HepG2 (cell line): ENCODE results near the gene CHST3. TPM values are rescaled to one million over a fixed set of nuclear protein-coding genes. Genes with fewer than 3 reads are reported as not detected.

ENCODE experiments used
- ATAC-seq: fragments of 200-7000 bp; cut with Tn5 transposase; 3 replicates; pipeline ENCODE4 v1.9.1; 2020; ENCODE audit warnings: mild to moderate bottlenecking, moderate library complexity
- BruUV-seq: library from RNA; stranded (reverse); fragments of 400-500 nt; replicated peaks from 2 replicates; lab custom pipeline; 2021; lab: Mats Ljungman, UMichigan
- CTCF ChIA-PET: fragments of 300-600 bp; formaldehyde crosslinking; extraction: SDS; loops from one replicate; lab custom pipeline; 2021; ENCODE audit warnings: low total read pairs, inconsistent platforms, low intra/inter-chr PET ratio; lab: Yijun Ruan, JAX
- POLR2A ChIA-PET: fragments of 350-600 bp; sonication (Branson Sonifier 250); formaldehyde crosslinking; loops from one replicate; lab custom pipeline; 2020; ENCODE audit warnings: antibody characterized with exemption, inconsistent platforms; lab: Yijun Ruan, JAX
- DNase-seq: peaks from one replicate; pipeline ENCODE4 v3.0.0-alpha.2; 2015; ENCODE audit warnings: low spot score
- FAIRE-seq: peaks from 3 replicates; lab custom pipeline; 2011; peaks lifted over from hg19 to GRCh38; lab: Jason Lieb, UNC
- H2AFZ ChIP-seq: one replicate; pipeline ENCODE4 v1.6.1; 2011; ENCODE audit warnings: low read length, inconsistent platforms
- H3K27ac ChIP-seq: fragments of 300-600 bp; 3 replicates; pipeline ENCODE4 v1.8.0; 2011; ENCODE audit warnings: mixed run types, mild to moderate bottlenecking, mixed read lengths, low read length, inconsistent platforms; ENCODE audit not compliant: insufficient read depth; ENCODE audit errors: extremely low read length
- H3K27me3 ChIP-seq, 2 experiments: fragments of 200-600 bp in 1 of 2; 2 replicates in 1 of 2; 3 replicates in 1 of 2; pipeline versions ENCODE4 v1.6.0 to v1.8.0; 2011; ENCODE audit warnings: low read length in 2 of 2, mild to moderate bottlenecking in 2 of 2, moderate library complexity in 2 of 2, inconsistent platforms in 1 of 2; ENCODE audit not compliant: insufficient read depth in 2 of 2, control insufficient read depth in 1 of 2
- H3K36me3 ChIP-seq, 2 experiments: fragments of 200-600 bp in 1 of 2; replicated peaks in 1 of 2; 2 replicates in 1 of 2; 3 replicates in 1 of 2; pipeline versions ENCODE4 v1.5.1 to v1.8.0; 2011; ENCODE audit warnings: low read length in 2 of 2, inconsistent platforms in 1 of 2; ENCODE audit not compliant: insufficient read depth in 2 of 2, control insufficient read depth in 1 of 2
- H3K4me1 ChIP-seq: 2 replicates; pipeline ENCODE4 v1.5.1; 2012; ENCODE audit warnings: low read length, inconsistent platforms; ENCODE audit not compliant: insufficient read depth
- H3K4me2 ChIP-seq: 2 replicates; pipeline ENCODE4 v1.6.0; 2011; ENCODE audit warnings: low read depth, low read length, inconsistent platforms
- H3K4me3 ChIP-seq, 3 experiments: fragments of 200-600 bp in 1 of 3; sonication (generic), shearing (Covaris generic) in 1 of 3; replicated peaks in 1 of 3; 2 replicates each; pipeline ENCODE4 v1.5.1; 2011 to 2016; ENCODE audit warnings: low read length in 3 of 3, inconsistent platforms in 2 of 3, low read depth in 2 of 3, mild to moderate bottlenecking in 2 of 3, control low read depth in 1 of 3, mixed read lengths in 1 of 3; ENCODE audit not compliant: insufficient read depth in 1 of 3
- H3K79me2 ChIP-seq: one replicate; pipeline ENCODE4 v1.6.1; 2011; ENCODE audit warnings: low read length, inconsistent platforms; ENCODE audit not compliant: insufficient read depth
- H3K9ac ChIP-seq: 2 replicates; pipeline ENCODE4 v1.6.0; 2011; ENCODE audit warnings: mild to moderate bottlenecking, low read depth, low read length, inconsistent platforms; ENCODE audit not compliant: insufficient read depth
- H3K9me3 ChIP-seq: 2 replicates; pipeline ENCODE4 v1.5.1; 2012; ENCODE audit warnings: mild to moderate bottlenecking, low read length
- H4K20me1 ChIP-seq: 2 replicates; pipeline ENCODE4 v1.6.0; 2011; ENCODE audit warnings: inconsistent platforms, mild to moderate bottlenecking, low read length, moderate library complexity; ENCODE audit not compliant: insufficient read depth
- CCDC6 ChIP-seq: sonication (generic); formaldehyde crosslinking; IDR thresholded peaks from 2 replicates; pipeline ENCODE4 v1.8.1; 2022; ENCODE audit warnings: mild to moderate bottlenecking, missing genetic modification reagents, moderate library complexity
- HMGXB4 ChIP-seq, 2 experiments: sonication (generic) in 1 of 2; formaldehyde crosslinking in 1 of 2; IDR thresholded peaks; 2 replicates each; pipeline versions ENCODE4 v1.4.0 to v1.6.1; 2018 to 2020; ENCODE audit warnings: missing genetic modification reagents in 2 of 2, borderline replicate concordance in 1 of 2, low read depth in 1 of 2, mild to moderate bottlenecking in 1 of 2, missing biosample characterization in 1 of 2
- KMT2A ChIP-seq: sonication (generic); formaldehyde crosslinking; IDR thresholded peaks from 2 replicates; pipeline ENCODE4 v1.4.0; 2020; ENCODE audit warnings: missing genetic modification reagents
- MXD4 ChIP-seq: IDR thresholded peaks from 2 replicates; pipeline ENCODE4 v1.6.1; 2016; ENCODE audit warnings: mild to moderate bottlenecking, missing biosample characterization, missing genetic modification reagents
- RARG ChIP-seq: sonication (generic); formaldehyde crosslinking; IDR thresholded peaks from 2 replicates; pipeline ENCODE4 v1.4.0; 2020; ENCODE audit warnings: low read depth, mild to moderate bottlenecking, missing genetic modification reagents
- RFX3 ChIP-seq: IDR thresholded peaks from 2 replicates; pipeline ENCODE4 v1.6.1; 2016; ENCODE audit warnings: missing biosample characterization, missing genetic modification reagents
- SOX13 ChIP-seq, 3 experiments: fragments of 450-650 bp in 1 of 3; sonication (generic) in 1 of 3; formaldehyde crosslinking in 1 of 3; IDR thresholded peaks in 2 of 3; conservative IDR thresholded peaks in 1 of 3; 2 replicates each; pipeline versions ENCODE4 v1.5.0 to v1.6.1; 2016 to 2020; ENCODE audit warnings: antibody characterized with exemption in 1 of 3, mild to moderate bottlenecking in 1 of 3, missing compliant biosample characterization in 1 of 3, missing genetic modification reagents in 1 of 3, moderate library complexity in 1 of 3
- U2AF2 ChIP-seq: fragments of 200-400 bp; formaldehyde crosslinking; IDR thresholded peaks from 2 replicates; pipeline ENCODE4 v1.6.1; 2017; ENCODE audit warnings: low read depth, mild to moderate bottlenecking, low read length
- ZNF329 ChIP-seq: sonication (generic); formaldehyde crosslinking; IDR thresholded peaks from 2 replicates; pipeline ENCODE4 v1.9.0; 2021; ENCODE audit warnings: low read depth, mild to moderate bottlenecking, missing genetic modification reagents
- ZNF564 ChIP-seq: sonication (generic); formaldehyde crosslinking; IDR thresholded peaks from 2 replicates; pipeline ENCODE4 v1.8.1; 2023; ENCODE audit warnings: mild to moderate bottlenecking, missing genetic modification reagents
- ZNF7 ChIP-seq: IDR thresholded peaks from 2 replicates; pipeline ENCODE4 v1.6.1; 2016; ENCODE audit warnings: missing biosample characterization, missing genetic modification reagents
- ZSCAN30 ChIP-seq: sonication (generic); formaldehyde crosslinking; IDR thresholded peaks from 2 replicates; pipeline ENCODE4 v1.5.0; 2020; ENCODE audit warnings: mild to moderate bottlenecking, missing genetic modification reagents
- WGBS: methylation state at CpG from one replicate; pipeline ENCODE4 v1.1.6; 2017; ENCODE audit warnings: low lambda C conversion rate; 5-methylcytosine and 5-hydroxymethylcytosine counted together
- in situ Hi-C: cut with HindIII; loops from 2 replicates; pipeline ENCODE4 v1.10.0; 2017; ENCODE audit warnings: low pct_unique_long_range_greater_than_20kb; ENCODE audit not compliant: extremely low pct_ligation_motif_present
- intact Hi-C: fragments of 100-400 bp; cut with micrococcal nuclease; formaldehyde crosslinking; loops from one replicate; pipeline ENCODE4 v1.10.0; 2022; ENCODE audit not compliant: unreplicated experiment
- polyA plus RNA-seq, 8 experiments: library from polyadenylated mRNA; depleted of rRNA in 3 of 8; stranded (reverse) in 7 of 8; unstranded in 1 of 8; fragments of >200 nt; fragmentation: Illumina TruSeq in 4 of 8; extraction: Trizol in 4 of 8; gene quantifications; 2 replicates each; pipeline versions ENCODE4 v1.2.1 to v1.2.3, GENCODE V29; 2011 to 2016; ENCODE audit warnings: low read depth in 4 of 8, missing spikeins in 1 of 8, mixed read lengths in 1 of 8; ENCODE audit not compliant: insufficient read depth in 1 of 8
- total RNA-seq, 5 experiments: library from RNA; depleted of rRNA; stranded (reverse); fragments of >200 nt; fragmentation: Illumina TruSeq; extraction: Trizol; gene quantifications; 2 replicates each; pipeline ENCODE4 v1.2.3, GENCODE V29; 2016; ENCODE audit warnings: low read depth in 1 of 5

Gene CHST3
- total and polyA plus RNA-seq, 2 of the 13 experiments (the other 11 are each of a cell fraction or from before 2014, with no cell fraction given): 7.2 to 18.7 TPM

- TF ChIP-seq RARG (CRISPR knock-in tag) (no peak), ZNF329 (CRISPR knock-in tag) (no peak), U2AF2 (no peak), ZNF7 (no peak), HMGXB4 (CRISPR knock-in tag; IDR thresholded peaks at IDR 0.05; ENCODE audit: borderline replicate concordance in 1 of 2, low read depth in 1 of 2) (0 out of 4 replicates have a peak, but pooled peaks of 1 of the 2 experiments have one; percentile 7), RFX3 (CRISPR knock-in tag) (no peak), ZNF564 (0 out of 2 replicates have a peak, but pooled peaks have one; percentile 30), KMT2A (CRISPR knock-in tag) (no peak), CCDC6 (CRISPR knock-in tag) (0 out of 2 replicates have a peak, but pooled peaks have one; percentile 30), ZSCAN30 (CRISPR knock-in tag) (no peak), MXD4 (CRISPR knock-in tag) (no peak), SOX13 (IDR thresholded peaks at IDR 0.05) (no peak), SOX13 (CRISPR knock-in tag; conservative IDR thresholded peaks at IDR 0.05 in 1 of 2, IDR thresholded peaks at IDR 0.05 in 1 of 2) (no peak)
- no peak overlapping the region for H3K4me2 ChIP-seq
- no TSS peak for BruUV-seq
- intact Hi-C loops: no loop called here
- H3K4me3 ChIP-seq: no peak overlapping the region
- no peaks in the 10 kb centered on the region for H3K27me3 ChIP-seq
- H2AFZ ChIP-seq: no peak overlapping the region
- FAIRE-seq (no peak), ATAC-seq (no peak), DNase-seq (no peak)
- no peaks in the 10 kb centered on the region for H3K36me3 ChIP-seq
- POLR2A ChIA-PET: no interaction called here
- H3K27ac ChIP-seq: no peak overlapping the region
- H3K4me1 ChIP-seq: peaks cover 66% of the 10 kb centered on the region
- in situ Hi-C loops: no loop called here
- 44% methylated on average over 6 of the region's 9 CpGs for WGBS
- H3K79me2 ChIP-seq: no peaks in the 10 kb centered on the region
- no peaks in the 10 kb centered on the region for H3K9me3 ChIP-seq
- no peaks in the 10 kb centered on the region for H4K20me1 ChIP-seq
- H3K9ac ChIP-seq: no peak overlapping the region
- CTCF ChIA-PET: interaction anchor here (0.7 kb wide), 1 partner anchor 166 kb away, joined by 4 read pairs; no protein-coding TSS in a partner anchor
Measured at GRCh38 chr10:72061930-72062329, 97.7 kb downstream of the CHST3 start.
